MCF 10A (cell line): ENCODE measurements around the gene C3orf33. TPM values are rescaled to one million over a fixed set of nuclear protein-coding genes. Genes with fewer than 3 reads are reported as not detected.

Source experiments
- BruUV-seq: library from RNA; stranded (reverse); fragments of 400-500 nt; replicated peaks from 2 replicates; lab custom pipeline; 2021; lab: Mats Ljungman, UMichigan
- CTCF ChIA-PET: fragments of 300-600 bp; sonication (Branson Sonifier 250); formaldehyde crosslinking; extraction: SDS; loops from one replicate; lab custom pipeline; 2021; ENCODE audit warnings: antibody characterized with exemption, inconsistent platforms; lab: Yijun Ruan, JAX
- POLR2A ChIA-PET: fragments of 300-600, 350-650 bp; sonication (Branson Sonifier 250); formaldehyde crosslinking; extraction: SDS; loops from one replicate; lab custom pipeline; 2020; ENCODE audit warnings: antibody characterized with exemption, inconsistent platforms; lab: Yijun Ruan, JAX
- DNase-seq: peaks from one replicate; pipeline ENCODE4 v3.0.0-alpha.2; 2018; ENCODE audit not compliant: unreplicated experiment
- H3K27ac Mint-ChIP-seq: one replicate; pipeline ENCODE4 v1.8.0; 2022; ENCODE audit warnings: mild to moderate bottlenecking, low read depth, mixed read lengths; ENCODE audit not compliant: unreplicated experiment
- H3K27me3 Mint-ChIP-seq: one replicate; pipeline ENCODE4 v1.8.0; 2022; ENCODE audit warnings: mixed read lengths; ENCODE audit not compliant: insufficient read depth, unreplicated experiment
- H3K36me3 Mint-ChIP-seq: one replicate; pipeline ENCODE4 v1.8.0; 2022; ENCODE audit warnings: mild to moderate bottlenecking, moderate library complexity, mixed read lengths; ENCODE audit not compliant: insufficient read depth, unreplicated experiment
- H3K4me1 Mint-ChIP-seq: one replicate; pipeline ENCODE4 v1.8.0; 2022; ENCODE audit warnings: mixed read lengths; ENCODE audit not compliant: insufficient read depth, unreplicated experiment
- H3K4me3 Mint-ChIP-seq: one replicate; pipeline ENCODE4 v1.8.0; 2022; ENCODE audit warnings: mild to moderate bottlenecking, moderate library complexity, mixed read lengths; ENCODE audit not compliant: unreplicated experiment
- H3K9me3 Mint-ChIP-seq: one replicate; pipeline ENCODE4 v1.8.0; 2022; ENCODE audit warnings: mixed read lengths; ENCODE audit not compliant: unreplicated experiment
- CTCF ChIP-seq: fragments of 200-600 bp; IDR thresholded peaks from one replicate; pipeline ENCODE4 v1.8.0; 2022; ENCODE audit warnings: antibody characterized with exemption, mild to moderate bottlenecking; ENCODE audit not compliant: unreplicated experiment
- intact Hi-C: fragments of 100-400 bp; cut with micrococcal nuclease; formaldehyde crosslinking; loops from 2 replicates; pipeline ENCODE4 v1.14.1; 2022
- total RNA-seq: library from RNA; stranded (reverse); gene quantifications from 2 replicates; pipeline ENCODE4 v1.2.3, GENCODE V29; 2022

C3orf33 gene
- total RNA-seq, 1 experiment from 2014 or later = 3.6 TPM

- Mint-ChIP-seq H3K27me3 (no peaks in the 10 kb centered on the region), H3K4me3 (no peak overlapping the region), H3K36me3 (no peaks in the 10 kb centered on the region), H3K9me3 (no peaks in the 10 kb centered on the region), H3K4me1 (no peaks in the 10 kb centered on the region), H3K27ac (no peak overlapping the region)
- no TSS peak for BruUV-seq
- intact Hi-C loops = loop anchor here (5.0 kb wide), 1 partner anchor 43 kb away; the partner anchor contains the start of gene SLC33A1
- CTCF ChIA-PET = no interaction called here
- TF ChIP-seq CTCF = no peak
- DNase-seq = no peak
- POLR2A ChIA-PET = no interaction called here
Measured at GRCh38 chr3:155809181-155809580, 3.1 kb upstream of the C3orf33 start.

DNA sequence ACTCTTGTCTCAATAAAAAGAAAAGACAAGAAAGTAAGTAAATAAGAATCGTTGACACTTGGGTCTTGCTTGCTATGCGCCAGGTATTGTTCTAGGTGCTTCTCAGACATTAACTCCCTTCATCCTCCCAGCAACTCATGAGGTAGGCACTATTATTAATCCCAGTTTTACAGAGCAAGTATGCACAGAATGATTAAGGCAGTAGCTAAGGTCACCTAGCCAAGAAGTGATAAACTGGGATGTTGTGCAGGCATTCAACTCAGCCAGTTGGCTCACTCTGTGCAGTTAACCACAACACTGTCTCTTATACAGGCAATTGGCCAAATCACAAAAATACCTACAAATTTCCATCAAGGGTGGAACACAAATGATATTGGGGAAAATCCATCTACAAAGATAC is 1.7 kb upstream of the C3orf33 start:
- no peaks in the 10 kb centered on the region for H3K4me1 Mint-ChIP-seq
- CTCF ChIA-PET = interaction anchor here (0.5 kb wide), 1 partner anchor 10 kb away, joined by 4 read pairs; no protein-coding TSS in a partner anchor
- POLR2A ChIA-PET = no interaction called here
- no peaks in the 10 kb centered on the region for H3K27me3 Mint-ChIP-seq
- H3K36me3 Mint-ChIP-seq = peaks cover 7% of the 10 kb centered on the region
- H3K27ac Mint-ChIP-seq = no peak overlapping the region
- no TSS peak for BruUV-seq
- no peaks in the 10 kb centered on the region for H3K9me3 Mint-ChIP-seq
- H3K4me3 Mint-ChIP-seq = no peak overlapping the region
- intact Hi-C loops = loop anchor here (5.0 kb wide), 1 partner anchor 44 kb away; the partner anchor contains the start of gene SLC33A1
- no peak for DNase-seq
- TF ChIP-seq CTCF = no peak

DNA sequence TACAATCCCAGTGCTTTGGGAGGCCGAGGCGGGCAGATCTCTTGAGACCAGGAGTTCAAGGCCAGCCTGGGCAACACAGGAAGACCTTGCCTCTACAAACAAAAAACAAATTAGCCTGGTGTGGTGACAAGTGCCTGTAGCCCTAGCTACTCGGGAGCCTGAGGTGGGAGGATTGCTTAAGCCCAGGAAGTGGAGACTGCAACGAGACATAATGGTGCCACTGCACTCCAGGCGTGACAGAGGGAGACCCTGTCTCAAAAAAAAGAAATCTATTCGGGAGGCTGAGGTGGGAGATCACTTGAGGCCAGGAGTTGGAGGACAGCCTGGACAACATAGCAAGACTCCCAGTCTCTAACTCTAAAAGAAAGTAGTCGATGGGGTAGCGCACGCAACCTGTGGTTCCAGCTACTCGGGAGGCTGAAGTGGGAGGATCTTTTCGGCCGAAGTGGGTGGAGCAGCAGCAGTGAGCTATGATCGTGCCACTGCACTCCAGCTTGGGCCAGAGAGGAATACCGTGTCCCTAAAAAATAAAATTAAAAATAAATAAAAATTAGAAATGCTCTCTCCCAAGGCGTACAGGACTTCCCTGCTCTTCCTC is 775 bp downstream of the C3orf33 start:
- no peaks in the 10 kb centered on the region for H3K27me3 Mint-ChIP-seq
- no TSS peak for BruUV-seq
- peak overlapping the region; percentile 87 for H3K27ac Mint-ChIP-seq
- POLR2A ChIA-PET = interaction anchor here (0.7 to 2.6 kb wide), 16 partner anchors 9 to 921 kb away, joined by 3 to 31 read pairs (median 4); partner anchors contain the start of genes GMPS and SLC33A1
- no peaks in the 10 kb centered on the region for H3K9me3 Mint-ChIP-seq
- H3K4me3 Mint-ChIP-seq = peak overlapping the region; percentile 89
- H3K36me3 Mint-ChIP-seq = peaks cover 20% of the 10 kb centered on the region
- H3K4me1 Mint-ChIP-seq = no peaks in the 10 kb centered on the region
- intact Hi-C loops = loop anchor here (5.0 kb wide), 1 partner anchor 47 kb away; the partner anchor contains the start of gene SLC33A1
- DNase-seq = peak; percentile 60
- no peak for TF ChIP-seq CTCF
- CTCF ChIA-PET = interaction anchor here (0.5 to 2.5 kb wide), 50 partner anchors 9 to 1828 kb away, joined by 3 to 21 read pairs (median 5); partner anchors contain the start of genes GMPS and SLC33A1

DNA sequence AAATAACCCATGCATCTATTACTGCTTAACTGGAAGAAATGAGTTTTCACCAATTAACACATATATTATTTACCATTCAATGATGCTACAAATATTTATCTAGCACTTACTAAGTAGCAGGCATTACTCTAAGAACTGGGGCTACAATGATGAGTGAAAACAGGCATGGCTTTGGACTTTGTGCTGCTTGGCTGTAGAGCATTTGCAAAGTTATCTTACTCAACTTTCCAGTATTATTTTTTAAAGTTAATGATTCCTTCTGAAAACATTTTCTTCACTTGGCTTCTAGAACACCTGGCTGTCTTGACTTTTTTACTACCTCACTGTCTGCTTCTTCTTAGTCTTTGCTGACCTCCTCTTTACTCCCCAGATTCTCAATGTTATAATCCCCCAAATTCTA is 1.8 kb downstream of the C3orf33 start:
- no TSS peak for BruUV-seq
- no peaks in the 10 kb centered on the region for H3K4me1 Mint-ChIP-seq
- no peak overlapping the region for H3K4me3 Mint-ChIP-seq
- no peak overlapping the region for H3K27ac Mint-ChIP-seq
- no peak for DNase-seq
- CTCF ChIA-PET = interaction anchor here (0.6 to 1.4 kb wide), 3 partner anchors 48 to 93 kb away, joined by 3 to 6 read pairs (median 4); no protein-coding TSS in a partner anchor
- peaks cover 28% of the 10 kb centered on the region for H3K36me3 Mint-ChIP-seq
- TF ChIP-seq CTCF = no peak
- H3K9me3 Mint-ChIP-seq = no peaks in the 10 kb centered on the region
- POLR2A ChIA-PET = no interaction called here
- no peaks in the 10 kb centered on the region for H3K27me3 Mint-ChIP-seq
- intact Hi-C loops = no loop called here
